Calu3 (cell line): Measurements from ENCODE around the gene C11orf68. TPM values are rescaled to one million over a fixed set of nuclear protein-coding genes. Genes with fewer than 3 reads are reported as not detected.

ENCODE experiments used
- BruUV-seq: library from RNA; stranded (reverse); fragments of 400-500 nt; replicated peaks from 2 replicates; lab custom pipeline; 2021; lab: Mats Ljungman, UMichigan
- CTCF ChIA-PET: fragments of 300-600 bp; sonication (Branson Sonifier 250); formaldehyde crosslinking; loops from one replicate; lab custom pipeline; 2022; ENCODE audit warnings: antibody characterized with exemption; lab: Charles Lee
- DNase-seq: peaks from one replicate; pipeline ENCODE4 v3.0.0; 2022
- H3K27ac Mint-ChIP-seq: one replicate; pipeline ENCODE4 v1.8.0; 2022; ENCODE audit warnings: mixed read lengths; ENCODE audit not compliant: unreplicated experiment
- H3K27me3 Mint-ChIP-seq: one replicate; pipeline ENCODE4 v1.8.0; 2022; ENCODE audit warnings: mixed read lengths; ENCODE audit not compliant: unreplicated experiment
- H3K36me3 Mint-ChIP-seq: one replicate; pipeline ENCODE4 v1.8.0; 2022; ENCODE audit warnings: mild to moderate bottlenecking, moderate library complexity, mixed read lengths; ENCODE audit not compliant: insufficient read depth, unreplicated experiment
- H3K4me1 Mint-ChIP-seq: one replicate; pipeline ENCODE4 v1.8.0; 2022; ENCODE audit warnings: mild to moderate bottlenecking, low read depth, mixed read lengths; ENCODE audit not compliant: unreplicated experiment
- H3K4me3 Mint-ChIP-seq: one replicate; pipeline ENCODE4 v1.8.0; 2022; ENCODE audit warnings: mild to moderate bottlenecking, low read depth, moderate library complexity, mixed read lengths; ENCODE audit not compliant: unreplicated experiment
- H3K9me3 Mint-ChIP-seq: one replicate; pipeline ENCODE4 v1.8.0; 2022; ENCODE audit warnings: low read depth, mixed read lengths; ENCODE audit not compliant: unreplicated experiment
- CTCF ChIP-seq: fragments of 200-600 bp; IDR thresholded peaks from one replicate; pipeline ENCODE4 v1.8.0; 2022; ENCODE audit warnings: antibody characterized with exemption; ENCODE audit not compliant: unreplicated experiment
- intact Hi-C: fragments of 100-400 bp; cut with micrococcal nuclease; formaldehyde crosslinking; loops from one replicate; pipeline ENCODE4 v1.10.0; 2022; ENCODE audit not compliant: unreplicated experiment
- total RNA-seq: library from RNA; stranded (reverse); gene quantifications from 2 replicates; pipeline ENCODE4 v1.2.3, GENCODE V29; 2022

Gene C11orf68
- total RNA-seq, 1 experiment from 2014 or later, result 25.9 TPM

GRCh38 chr11:65917434-65918210 is 1.2 kb downstream of the C11orf68 start:
- CTCF ChIA-PET, result no interaction called here
- peak overlapping the region; percentile 99 for H3K27ac Mint-ChIP-seq
- TSS peak; percentile 73 for BruUV-seq
- H3K27me3 Mint-ChIP-seq, result no peaks in the 10 kb centered on the region
- H3K4me3 Mint-ChIP-seq, result peak overlapping the region; percentile 94
- no peaks in the 10 kb centered on the region for H3K9me3 Mint-ChIP-seq
- intact Hi-C loops, result no loop called here
- TF ChIP-seq CTCF, result no peak
- no peak for DNase-seq
- H3K36me3 Mint-ChIP-seq, result peaks cover 72% of the 10 kb centered on the region
- peaks cover 44% of the 10 kb centered on the region for H3K4me1 Mint-ChIP-seq

GRCh38 chr11:65917077-65917433 is 1.8 kb downstream of the C11orf68 start:
- CTCF ChIA-PET, result no interaction called here

GRCh38 chr11:65916391-65916790 is 2.5 kb downstream of the C11orf68 start:
- BruUV-seq, result no TSS peak
- DNase-seq, result no peak
- Mint-ChIP-seq H3K4me1 (peaks cover 56% of the 10 kb centered on the region), H3K9me3 (no peaks in the 10 kb centered on the region), H3K27me3 (no peaks in the 10 kb centered on the region), H3K4me3 (peak overlapping the region; percentile 94), H3K36me3 (peaks cover 67% of the 10 kb centered on the region), H3K27ac (peak overlapping the region; percentile 99)
- intact Hi-C loops, result no loop called here
- no peak for TF ChIP-seq CTCF
- CTCF ChIA-PET, result interaction anchor here (0.5 to 1.4 kb wide), 4 partner anchors 11 to 1191 kb away, joined by 3 to 16 read pairs (median 5); partner anchors contain the start of gene FIBP

More at GRCh38 chr11:65917077-65917433, 1.8 kb downstream of the C11orf68 start:
- Mint-ChIP-seq H3K36me3 (peaks cover 67% of the 10 kb centered on the region), H3K27me3 (no peaks in the 10 kb centered on the region), H3K4me3 (peak overlapping the region; percentile 94), H3K9me3 (no peaks in the 10 kb centered on the region), H3K4me1 (peaks cover 49% of the 10 kb centered on the region), H3K27ac (peak overlapping the region; percentile 99)
- DNase-seq, result no peak
- TF ChIP-seq CTCF, result no peak
- no TSS peak for BruUV-seq
- intact Hi-C loops, result no loop called here

- BruUV-seq, result no TSS peak
- CTCF ChIA-PET, result interaction anchor here (0.5 to 1.4 kb wide), 7 partner anchors 10 to 1190 kb away, joined by 3 to 16 read pairs (median 5); partner anchors contain the start of genes FIBP, FOSL1 and MUS81
- Mint-ChIP-seq H3K9me3 (no peaks in the 10 kb centered on the region), H3K27me3 (no peaks in the 10 kb centered on the region), H3K27ac (peak overlapping the region; percentile 99), H3K4me3 (peak overlapping the region; percentile 94), H3K36me3 (peaks cover 63% of the 10 kb centered on the region), H3K4me1 (peaks cover 58% of the 10 kb centered on the region)
- no peak for TF ChIP-seq CTCF
- peak; percentile 90 for DNase-seq
- intact Hi-C loops, result no loop called here
Observed at GRCh38 chr11:65915821-65916251, 3.0 kb downstream of the C11orf68 start.
